GM21737 (cell line): Measurements from ENCODE around the gene MRPL20.
"Not testable (repeated sequence)": the region's sequence is repeated elsewhere in the genome, so short reads cannot be mapped to it uniquely, and the experiment has no call there.

Experiments
- ATAC-seq: cut with Tn5 transposase; IDR thresholded peaks from one replicate; pipeline ENCODE4 v1.9.1; 2021; ENCODE audit warnings: mild to moderate bottlenecking, moderate library complexity; ENCODE audit not compliant: unreplicated experiment

Gene MRPL20

DNA sequence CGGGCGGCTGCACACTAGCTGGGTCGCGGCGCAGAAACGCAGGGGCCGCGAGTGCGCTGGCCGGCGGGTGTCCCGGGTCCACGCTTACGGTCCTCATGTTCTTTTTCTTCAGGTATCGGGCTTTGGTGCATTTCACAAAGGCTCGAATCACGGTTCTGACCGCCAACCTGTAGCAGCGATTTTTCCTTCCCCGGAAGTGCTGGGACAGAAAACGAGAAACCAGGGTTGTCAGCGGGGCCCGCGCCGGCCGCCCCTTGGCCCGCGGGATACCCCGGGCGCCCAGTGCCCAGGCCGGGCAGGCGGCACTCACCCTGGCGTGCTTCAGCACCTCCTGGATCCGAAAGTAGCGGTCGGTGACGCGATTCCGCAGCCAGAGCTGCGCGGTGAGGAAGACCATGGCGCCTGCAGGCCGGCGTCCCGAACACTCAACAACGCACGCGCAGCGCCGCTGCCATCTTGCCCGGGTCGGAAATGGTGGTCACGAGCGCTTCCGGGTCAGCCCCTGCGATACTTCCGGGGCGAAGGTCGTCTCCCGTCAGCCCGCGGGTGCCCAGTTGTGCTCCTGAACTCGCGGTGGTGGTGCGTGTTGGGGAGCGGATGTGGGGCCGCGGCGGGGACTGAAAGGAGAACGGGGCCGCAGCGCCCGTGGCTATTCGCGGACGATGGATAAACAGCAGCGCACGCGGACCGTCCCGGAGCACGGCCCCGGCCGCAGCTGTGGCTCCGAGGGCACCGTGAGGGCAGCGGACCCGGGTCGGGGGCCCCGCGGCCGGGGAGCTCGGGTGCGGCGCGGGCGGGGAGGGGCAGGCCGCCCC lies at the start of gene MRPL20:
TSS of gene MRPL20 (minus strand) at position 473 of the 815 bp plus-strand sequence. CDS start at position 397, 76 bp downstream.
- ATAC-seq, result peak; percentile 77

- ATAC-seq, result not testable (repeated sequence)
These were observed 49.7 kb upstream of the MRPL20 start for GRCh38 chr1:1456683-1457255.

DNA sequence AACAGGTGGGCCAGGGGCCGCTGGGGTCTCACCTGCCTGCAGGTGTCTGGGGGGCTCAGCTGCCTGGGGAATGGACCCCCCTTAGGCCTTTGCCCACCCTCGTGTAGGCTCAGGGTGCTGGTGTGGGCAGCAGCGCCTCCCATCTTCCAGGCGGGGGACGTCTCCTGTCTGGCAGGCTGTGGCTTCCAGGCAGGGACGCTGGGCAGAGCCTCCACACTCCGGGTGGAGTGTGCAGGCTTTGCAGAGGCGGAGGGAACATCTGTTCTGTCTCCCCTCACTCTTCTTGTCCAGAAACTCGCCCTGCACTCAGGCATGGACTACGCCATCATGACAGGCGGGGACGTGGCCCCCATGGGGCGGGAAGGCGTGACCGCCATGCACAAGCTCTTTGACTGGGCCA lies 48.8 kb upstream of the MRPL20 start:
- not testable (repeated sequence) for ATAC-seq

DNA sequence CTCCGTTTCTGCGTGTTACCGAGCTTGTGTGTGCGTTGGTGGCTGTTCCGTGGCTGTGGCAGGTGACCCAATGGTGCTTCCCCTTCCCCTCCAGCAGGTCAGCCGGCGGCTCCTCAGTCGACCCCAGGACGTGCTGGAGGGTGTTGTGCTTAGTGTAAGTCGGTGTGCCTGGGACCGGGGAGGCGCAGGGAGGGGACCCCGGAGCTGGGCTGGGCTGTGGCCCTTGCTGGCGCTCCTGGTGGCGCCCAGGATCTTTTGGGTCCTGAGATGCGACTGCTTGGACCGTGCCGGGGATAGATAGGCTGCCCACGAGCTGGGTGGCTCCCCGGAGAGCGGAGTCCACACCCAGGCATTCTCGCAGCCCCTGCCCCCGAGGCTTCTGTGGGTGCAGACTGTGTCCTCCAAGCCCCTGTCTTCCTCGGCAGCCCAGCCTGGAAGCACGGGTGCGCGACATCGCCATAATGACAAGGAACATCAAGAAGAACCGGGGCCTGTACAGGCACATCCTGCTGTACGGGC lies 48.3 kb upstream of the MRPL20 start:
- no peak for ATAC-seq

DNA sequence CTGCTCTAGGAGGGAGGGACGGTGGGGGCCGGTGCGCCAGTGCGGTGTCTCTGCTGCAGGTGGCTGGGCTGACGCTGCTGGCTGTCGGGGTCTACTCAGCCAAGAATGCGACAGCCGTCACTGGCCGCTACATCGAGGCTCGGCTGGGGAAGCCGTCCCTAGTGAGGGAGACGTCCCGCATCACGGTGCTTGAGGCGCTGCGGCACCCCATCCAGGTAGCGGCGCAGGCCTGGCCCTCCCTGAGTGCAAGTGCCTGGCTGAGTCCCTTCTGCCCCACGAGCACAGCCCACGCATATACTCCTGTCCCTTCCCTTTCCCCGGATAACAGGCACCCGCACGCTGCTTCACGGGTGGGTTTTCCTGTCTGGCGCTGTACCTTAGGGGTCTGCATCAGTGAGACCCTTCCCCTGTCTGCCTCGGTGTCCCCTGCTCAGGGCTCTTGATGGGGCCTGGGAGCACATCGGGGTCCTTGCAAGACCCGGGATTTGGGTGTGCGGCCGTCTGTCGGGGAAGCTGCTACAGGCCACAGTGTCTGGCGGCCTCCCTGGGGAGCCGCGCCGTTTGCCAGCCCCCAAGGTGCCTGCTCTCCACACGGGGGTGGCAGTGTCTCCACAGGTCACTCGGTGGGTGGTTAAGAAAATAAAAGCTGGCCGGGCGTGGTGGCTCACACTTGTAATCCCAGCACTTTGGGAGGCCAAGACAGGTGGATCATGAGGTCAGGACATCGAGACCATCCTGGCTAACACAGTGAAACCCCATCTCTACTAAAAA lies 47.4 kb upstream of the MRPL20 start:
- ATAC-seq, result not testable (repeated sequence)

- ATAC-seq, result no peak
These were observed 45.8 kb upstream of the MRPL20 start for GRCh38 chr1:1452882-1453281.

GRCh38 chr1:1452365-1452739 lies 45.3 kb upstream of the MRPL20 start:
- not testable (repeated sequence) for ATAC-seq

- no peak for ATAC-seq
These were observed 44.7 kb upstream of the MRPL20 start for GRCh38 chr1:1451696-1452364.

DNA sequence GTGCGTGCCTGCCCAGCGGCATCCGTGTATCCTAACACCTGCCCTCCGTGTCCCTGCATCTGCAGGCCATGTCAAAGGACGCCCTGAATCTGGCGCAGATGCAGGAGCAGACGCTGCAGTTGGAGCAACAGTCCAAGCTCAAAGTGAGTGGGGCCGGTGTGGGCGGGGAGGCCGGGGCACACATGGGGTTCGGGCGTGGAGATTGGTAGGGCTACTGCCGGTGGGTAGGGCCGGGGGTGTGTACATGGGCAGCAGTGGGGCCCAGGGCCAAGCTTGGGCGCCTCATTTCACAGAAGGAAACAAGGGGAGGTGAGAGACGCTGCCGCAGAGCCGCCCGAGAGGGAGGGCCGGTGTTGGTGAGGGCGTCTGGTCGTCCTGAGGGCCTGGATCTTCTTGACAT lies 43.5 kb upstream of the MRPL20 start:
- not testable (repeated sequence) for ATAC-seq

- no peak for ATAC-seq
These were observed 42.1 kb upstream of the MRPL20 start, which contains the start of gene ATAD3C for GRCh38 chr1:1449099-1449739. Gene ATAD3C (plus strand): TSS chr1:1449689. CDS start chr1:1450684, 995 bp downstream.

- not testable (repeated sequence) for ATAC-seq
These were observed 39.5 kb upstream of the MRPL20 start for GRCh38 chr1:1446631-1447030.

GRCh38 chr1:1442069-1442770 lies 35.1 kb upstream of the MRPL20 start:
- no peak for ATAC-seq

DNA sequence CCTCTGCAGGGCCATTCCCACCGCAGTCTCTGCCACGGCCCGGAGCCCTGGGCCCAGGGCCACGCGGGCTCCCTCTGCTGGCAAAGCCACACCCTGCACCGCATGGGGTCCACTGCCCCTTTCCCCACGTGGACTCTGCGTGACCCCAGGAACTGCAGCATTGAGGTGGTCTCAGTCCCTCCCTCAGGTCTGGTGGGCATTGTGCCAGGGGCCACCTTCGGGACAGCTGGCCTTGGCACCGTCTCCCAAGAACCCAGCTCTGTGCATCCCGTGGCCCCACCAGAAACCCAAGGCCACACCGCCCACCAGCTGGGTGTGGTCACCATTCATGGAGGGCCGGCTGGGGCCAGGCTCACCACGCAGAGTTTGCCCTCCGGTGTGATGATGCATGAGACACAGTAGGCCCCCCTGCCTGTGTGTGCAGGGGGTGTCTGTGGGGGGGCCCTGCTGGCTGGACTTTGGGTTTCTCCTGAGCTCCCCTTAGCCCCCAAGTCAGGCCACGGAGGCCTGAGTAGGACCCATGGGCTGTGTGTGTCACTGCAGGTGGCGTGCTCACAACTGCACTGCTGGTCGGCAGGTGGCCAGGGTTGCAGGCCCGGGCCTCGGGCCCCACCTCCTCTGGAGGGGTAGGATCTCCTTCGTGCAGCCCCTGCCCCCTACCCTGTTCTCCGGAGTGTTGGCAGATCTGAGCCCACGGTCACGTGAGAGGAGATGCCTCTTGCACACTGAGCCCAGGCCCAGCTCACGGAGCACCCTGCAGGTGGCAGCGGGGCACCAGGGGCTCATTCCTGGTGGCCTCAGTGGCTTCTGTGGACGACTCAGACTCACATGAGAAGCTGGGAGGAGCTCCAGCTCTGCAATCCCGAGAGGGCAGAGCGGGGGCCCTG lies 34.2 kb upstream of the MRPL20 start:
- ATAC-seq, result no peak

GRCh38 chr1:1440262-1441001 lies 33.3 kb upstream of the MRPL20 start:
- ATAC-seq, result no peak

GRCh38 chr1:1439546-1440261 lies 32.6 kb upstream of the MRPL20 start:
- ATAC-seq, result no peak

DNA sequence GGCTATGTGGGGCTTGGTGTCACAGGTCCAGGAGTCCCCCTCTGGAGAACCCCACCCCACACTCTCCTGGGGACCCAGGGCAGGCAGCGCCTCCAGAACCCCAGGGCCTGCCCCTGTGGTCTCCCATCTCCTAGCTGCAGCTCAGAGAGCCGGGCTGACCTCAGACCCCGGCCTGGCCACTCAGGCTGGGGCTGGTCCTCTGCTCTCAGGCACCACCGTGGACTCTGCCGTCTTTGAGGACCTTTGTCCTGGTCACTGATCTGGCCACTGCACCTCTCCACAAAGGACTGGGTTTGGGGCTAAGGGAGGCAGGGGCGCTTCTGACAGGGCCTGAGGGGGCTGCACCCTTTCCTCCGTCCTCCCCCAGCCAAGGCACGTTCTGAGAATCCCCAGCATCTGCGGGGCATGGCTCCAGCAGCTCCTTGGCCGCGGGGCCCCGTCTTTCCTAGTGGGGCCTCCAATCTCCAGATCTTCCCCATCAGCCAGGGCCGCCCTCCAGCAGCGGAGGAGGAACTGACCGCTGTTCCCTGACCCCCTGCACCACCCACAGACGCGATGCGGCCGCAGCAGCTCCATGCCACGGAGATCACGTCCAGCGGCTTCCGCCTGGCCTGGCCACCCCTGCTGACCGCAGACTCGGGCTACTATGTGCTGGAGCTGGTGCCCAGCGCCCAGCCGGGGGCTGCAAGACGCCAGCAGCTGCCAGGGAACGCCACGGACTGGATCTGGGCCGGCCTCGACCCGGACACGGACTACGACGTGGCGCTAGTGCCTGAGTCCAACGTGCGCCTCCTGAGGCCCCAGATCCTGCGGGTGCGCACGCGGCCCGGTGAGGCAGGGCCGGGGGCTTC lies 31.7 kb upstream of the MRPL20 start:
- no peak for ATAC-seq
